Peyer's patch (tissue), 4 donors: ENCODE data around the gene NCOA6.

Source experiments
- POLR2A ChIP-seq, 2 donors: fragments of 450-650 bp; IDR thresholded peaks; one replicate each; pipeline ENCODE4 v1.5.1; 2017; ENCODE audit warnings: antibody characterized with exemption in 2 of 2, mild to moderate bottlenecking in 2 of 2, moderate library complexity in 2 of 2
- TF ChIP-seq, protein P1 (sequence below), 6 experiments: fragments of 450-650 bp in 4 of 6; fragments of 200-600 bp in 2 of 6; sonication (generic) in 1 of 6; IDR thresholded peaks; one replicate each; pipeline ENCODE4 v1.5.1; 2017 to 2019; ENCODE audit warnings: antibody characterized with exemption in 6 of 6, mild to moderate bottlenecking in 3 of 6, moderate library complexity in 1 of 6

DNA sequence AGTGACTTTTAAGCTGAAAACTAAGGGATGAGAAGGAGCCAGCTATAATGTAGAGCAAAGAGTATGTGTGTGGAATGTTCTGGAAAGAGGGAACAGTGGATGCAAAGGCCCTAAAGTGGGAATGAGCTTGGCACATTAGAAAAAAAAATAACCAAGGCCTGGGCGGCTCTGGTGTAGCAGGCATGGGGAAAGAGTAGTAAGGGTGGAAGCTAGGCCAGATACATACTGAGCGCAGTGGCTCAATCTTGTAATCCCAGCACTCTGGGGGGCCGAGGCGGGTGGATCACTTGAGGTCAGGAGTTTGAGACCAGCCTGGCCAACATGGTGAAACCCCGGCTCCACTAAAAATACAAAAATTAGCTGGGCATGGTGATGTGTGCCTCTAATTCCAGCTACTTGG lies 38.8 kb upstream of the NCOA6 start:
- TF ChIP-seq POLR2A (IDR thresholded peaks at IDR 0.05): no peak
- TF ChIP-seq, protein P1, sequence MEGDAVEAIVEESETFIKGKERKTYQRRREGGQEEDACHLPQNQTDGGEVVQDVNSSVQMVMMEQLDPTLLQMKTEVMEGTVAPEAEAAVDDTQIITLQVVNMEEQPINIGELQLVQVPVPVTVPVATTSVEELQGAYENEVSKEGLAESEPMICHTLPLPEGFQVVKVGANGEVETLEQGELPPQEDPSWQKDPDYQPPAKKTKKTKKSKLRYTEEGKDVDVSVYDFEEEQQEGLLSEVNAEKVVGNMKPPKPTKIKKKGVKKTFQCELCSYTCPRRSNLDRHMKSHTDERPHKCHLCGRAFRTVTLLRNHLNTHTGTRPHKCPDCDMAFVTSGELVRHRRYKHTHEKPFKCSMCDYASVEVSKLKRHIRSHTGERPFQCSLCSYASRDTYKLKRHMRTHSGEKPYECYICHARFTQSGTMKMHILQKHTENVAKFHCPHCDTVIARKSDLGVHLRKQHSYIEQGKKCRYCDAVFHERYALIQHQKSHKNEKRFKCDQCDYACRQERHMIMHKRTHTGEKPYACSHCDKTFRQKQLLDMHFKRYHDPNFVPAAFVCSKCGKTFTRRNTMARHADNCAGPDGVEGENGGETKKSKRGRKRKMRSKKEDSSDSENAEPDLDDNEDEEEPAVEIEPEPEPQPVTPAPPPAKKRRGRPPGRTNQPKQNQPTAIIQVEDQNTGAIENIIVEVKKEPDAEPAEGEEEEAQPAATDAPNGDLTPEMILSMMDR (IDR thresholded peaks at IDR 0.05): no peak
